SW480 (cell line): ENCODE measurements around the gene VSIG8.
A peak's percentile ranks its signal among the peaks of the same experiment; 100 is the strongest.

ENCODE experiments used
- DNase-seq: peaks from one replicate; pipeline ENCODE4 v3.0.0-alpha.2; 2016; ENCODE audit warnings: low spot score

VSIG8 gene

GRCh38 chr1:159856576-159856975 is 5.9 kb downstream of the VSIG8 start:
- no peak for DNase-seq

- no peak for DNase-seq
These were observed 6.7 kb downstream of the VSIG8 start for GRCh38 chr1:159855709-159856108.

GRCh38 chr1:159854693-159855192 is 7.7 kb downstream of the VSIG8 start:
- peak; percentile 80 for DNase-seq

GRCh38 chr1:159854116-159854692 is 8.3 kb downstream of the VSIG8 start:
- peak; percentile 56 for DNase-seq

- peak; percentile 18 for DNase-seq
These were observed 8.9 kb downstream of the VSIG8 start for GRCh38 chr1:159853417-159854115.

- DNase-seq: no peak
These were observed 11.1 kb downstream of the VSIG8 start for GRCh38 chr1:159851407-159851806.

- no peak for DNase-seq
These were observed 12.7 kb downstream of the VSIG8 start for GRCh38 chr1:159849626-159850366.

- no peak for DNase-seq
These were observed 14.1 kb downstream of the VSIG8 start for GRCh38 chr1:159848326-159848725.

GRCh38 chr1:159847231-159847630 is 15.2 kb downstream of the VSIG8 start:
- no peak for DNase-seq

- DNase-seq: peak; percentile 41
These were observed 16.5 kb downstream of the VSIG8 start for GRCh38 chr1:159845751-159846629.

- no peak for DNase-seq
These were observed 19.0 kb downstream of the VSIG8 start for GRCh38 chr1:159843459-159843858.

GRCh38 chr1:159841749-159842148 is 20.7 kb downstream of the VSIG8 start:
- DNase-seq: no peak

GRCh38 chr1:159839116-159839849 is 23.2 kb downstream of the VSIG8 start:
- DNase-seq: no peak

- DNase-seq: no peak
These were observed 23.7 kb downstream of the VSIG8 start for GRCh38 chr1:159838715-159839114.

- DNase-seq: no peak
These were observed 26.5 kb downstream of the VSIG8 start for GRCh38 chr1:159835862-159836525.

- no peak for DNase-seq
These were observed 27.1 kb downstream of the VSIG8 start for GRCh38 chr1:159835356-159835755.

- DNase-seq: no peak
These were observed 30.1 kb downstream of the VSIG8 start for GRCh38 chr1:159832309-159832708.

GRCh38 chr1:159831412-159832141 is 30.9 kb downstream of the VSIG8 start:
- DNase-seq: no peak

GRCh38 chr1:159830722-159831121 is 31.7 kb downstream of the VSIG8 start:
- no peak for DNase-seq

- DNase-seq: no peak
These were observed 32.5 kb downstream of the VSIG8 start for GRCh38 chr1:159829822-159830465.
